SW 1271 (cell line): ENCODE data around the gene NPAS1.

ENCODE experiments used
- DNase-seq, 2 experiments: peaks; one replicate each; lab custom pipeline; 2025; lab: John Stamatoyannopoulos, UW

NPAS1 gene

GRCh38 chr19:47020992-47021496 lies 1.4 kb downstream of the NPAS1 start:
- DNase-seq: no peak

GRCh38 chr19:47021536-47022139 lies 2.0 kb downstream of the NPAS1 start:
- DNase-seq: no peak

GRCh38 chr19:47022140-47022536 lies 2.5 kb downstream of the NPAS1 start:
- DNase-seq: no peak

- DNase-seq: no peak
Observed at GRCh38 chr19:47022541-47023447, 3.2 kb downstream of the NPAS1 start.

- no peak for DNase-seq
Observed at GRCh38 chr19:47023448-47023794, 3.8 kb downstream of the NPAS1 start.

GRCh38 chr19:47024502-47024901 lies 4.9 kb downstream of the NPAS1 start:
- DNase-seq: no peak

- DNase-seq: no peak
Observed at GRCh38 chr19:47026156-47026555, 6.5 kb downstream of the NPAS1 start.

- no peak for DNase-seq
Observed at GRCh38 chr19:47026889-47027288, 7.3 kb downstream of the NPAS1 start.

GRCh38 chr19:47027586-47028088 lies 8.0 kb downstream of the NPAS1 start:
- no peak for DNase-seq

- DNase-seq: no peak
Observed at GRCh38 chr19:47028195-47028601, 8.6 kb downstream of the NPAS1 start.

- peak in 1 of 2 experiments; percentile 7 for DNase-seq
Observed at GRCh38 chr19:47032171-47032811, 12.7 kb downstream of the NPAS1 start.

- peak in 1 of 2 experiments; percentile 69 for DNase-seq
Observed at GRCh38 chr19:47035127-47036096, 15.8 kb downstream of the NPAS1 start.

GRCh38 chr19:47036097-47036651 lies 16.5 kb downstream of the NPAS1 start:
- no peak for DNase-seq

- no peak for DNase-seq
Observed at GRCh38 chr19:47037766-47038165, 18.1 kb downstream of the NPAS1 start.

- DNase-seq: no peak
Observed at GRCh38 chr19:47039239-47039874, 19.7 kb downstream of the NPAS1 start.

GRCh38 chr19:47040869-47041268 lies 21.2 kb downstream of the NPAS1 start:
- no peak for DNase-seq

GRCh38 chr19:47044946-47045866 lies 25.6 kb downstream of the NPAS1 start:
- no peak for DNase-seq

- DNase-seq: no peak
Observed at GRCh38 chr19:47045867-47046470, 26.3 kb downstream of the NPAS1 start.

- DNase-seq: no peak
Observed at GRCh38 chr19:47047272-47047762, 27.7 kb downstream of the NPAS1 start.
